Measurements from ENCODE around the gene LGMN. TPM values are rescaled to one million over a fixed set of nuclear protein-coding genes. Genes with fewer than 3 reads are reported as not detected.
A peak's percentile ranks its signal among the peaks of the same experiment; 100 is the strongest.

Gene LGMN
- total RNA-seq, 2 donors from 2014 or later, result 20.8 to 41.8 TPM

DNA sequence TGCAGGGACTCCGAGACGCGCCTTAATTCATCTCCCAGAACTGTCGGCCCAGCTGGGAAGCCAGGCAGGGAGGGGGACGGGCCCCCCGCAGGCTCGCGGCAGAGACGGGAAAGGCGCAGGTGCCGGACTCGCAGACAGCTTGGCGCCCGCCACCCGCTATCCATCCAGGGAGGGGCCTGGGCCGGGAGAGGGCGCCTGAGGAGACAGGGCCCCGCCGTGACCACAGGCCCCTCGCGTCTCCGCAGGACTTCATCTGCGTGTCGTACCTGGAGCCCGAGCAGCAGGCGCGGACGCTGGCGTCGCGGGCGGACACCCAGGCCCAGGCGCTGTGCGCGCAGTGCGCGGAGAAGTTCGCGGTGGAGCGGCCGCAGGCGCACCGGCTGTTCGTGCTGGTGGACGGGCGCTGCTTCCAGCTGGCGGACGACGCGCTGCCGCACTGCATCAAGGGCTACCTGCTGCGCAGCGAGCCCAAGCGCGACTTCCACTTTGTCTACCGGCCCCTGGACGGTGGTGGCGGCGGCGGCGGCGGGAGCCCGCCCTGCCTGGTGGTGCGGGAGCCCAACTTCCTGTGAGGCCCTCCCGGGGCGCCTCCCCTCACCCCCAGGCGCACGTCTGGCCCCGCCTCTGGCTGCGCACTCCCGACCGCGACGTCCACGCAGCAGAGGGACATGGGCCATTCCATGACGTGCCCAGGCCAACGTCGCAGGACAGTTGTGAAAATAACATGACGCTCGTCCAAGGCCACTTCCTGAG, 60.6 kb downstream of the LGMN start:
- H3K9me3 ChIP-seq, result no peaks in the 10 kb centered on the region
- DNase-seq, result peak; percentile 65 to 72 (median 70)
- H3K27me3 ChIP-seq, result no peaks in the 10 kb centered on the region
- intact Hi-C loops (cut with DNase I), result no loop called here
- H3K27ac ChIP-seq, result peak overlapping the region; percentile 45 to 75 (median 64)
- WGBS, 2 donors, result 16 to 27% methylated on average over 14 to 65 of the region's 80 CpGs
- ATAC-seq, result peak; percentile 66
- H3K4me1 ChIP-seq, result peaks cover 52% of the 10 kb centered on the region
- TF ChIP-seq POLR2A (IDR thresholded peaks at IDR 0.05), result peak; percentile 61 to 75 (median 73)
- TF ChIP-seq, protein P1, sequence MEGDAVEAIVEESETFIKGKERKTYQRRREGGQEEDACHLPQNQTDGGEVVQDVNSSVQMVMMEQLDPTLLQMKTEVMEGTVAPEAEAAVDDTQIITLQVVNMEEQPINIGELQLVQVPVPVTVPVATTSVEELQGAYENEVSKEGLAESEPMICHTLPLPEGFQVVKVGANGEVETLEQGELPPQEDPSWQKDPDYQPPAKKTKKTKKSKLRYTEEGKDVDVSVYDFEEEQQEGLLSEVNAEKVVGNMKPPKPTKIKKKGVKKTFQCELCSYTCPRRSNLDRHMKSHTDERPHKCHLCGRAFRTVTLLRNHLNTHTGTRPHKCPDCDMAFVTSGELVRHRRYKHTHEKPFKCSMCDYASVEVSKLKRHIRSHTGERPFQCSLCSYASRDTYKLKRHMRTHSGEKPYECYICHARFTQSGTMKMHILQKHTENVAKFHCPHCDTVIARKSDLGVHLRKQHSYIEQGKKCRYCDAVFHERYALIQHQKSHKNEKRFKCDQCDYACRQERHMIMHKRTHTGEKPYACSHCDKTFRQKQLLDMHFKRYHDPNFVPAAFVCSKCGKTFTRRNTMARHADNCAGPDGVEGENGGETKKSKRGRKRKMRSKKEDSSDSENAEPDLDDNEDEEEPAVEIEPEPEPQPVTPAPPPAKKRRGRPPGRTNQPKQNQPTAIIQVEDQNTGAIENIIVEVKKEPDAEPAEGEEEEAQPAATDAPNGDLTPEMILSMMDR (IDR thresholded peaks at IDR 0.05), result peak in 1 of 7 experiments; percentile 5
- peak overlapping the region; percentile 4 to 12 for H3K4me3 ChIP-seq
- no peaks in the 10 kb centered on the region for H3K36me3 ChIP-seq (replicated peaks in 1 of 2; ENCODE audit: insufficient read depth in 1 of 2, low read depth in 2 of 2)

DNA sequence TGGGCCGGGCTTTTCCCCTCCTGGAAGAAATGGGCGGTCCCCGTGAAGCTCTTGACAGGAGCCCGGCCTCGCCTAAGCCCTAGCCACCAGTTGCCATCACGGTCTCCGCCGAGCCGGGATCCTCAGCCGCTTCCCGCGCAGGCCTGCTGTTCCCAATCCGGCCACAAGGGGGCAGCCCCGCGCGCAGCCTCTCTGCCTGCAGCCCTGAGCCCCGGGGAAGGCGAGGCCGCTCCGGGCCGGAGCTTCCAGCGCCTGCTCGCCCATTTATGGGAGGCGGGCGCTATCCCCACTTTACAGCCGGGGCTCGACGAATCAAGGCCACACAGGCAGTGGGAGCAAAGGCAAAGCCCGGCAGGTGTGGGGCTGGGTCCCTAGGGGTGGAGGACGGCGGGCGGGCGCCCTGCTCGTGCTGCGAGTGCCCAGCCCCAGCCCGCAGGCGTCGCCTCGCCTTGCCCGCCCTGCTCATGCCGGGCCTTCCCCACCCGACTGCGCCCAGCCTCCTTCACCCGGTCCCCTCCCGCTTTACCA, 61.5 kb downstream of the LGMN start:
- intact Hi-C loops (cut with DNase I), result no loop called here

DNA sequence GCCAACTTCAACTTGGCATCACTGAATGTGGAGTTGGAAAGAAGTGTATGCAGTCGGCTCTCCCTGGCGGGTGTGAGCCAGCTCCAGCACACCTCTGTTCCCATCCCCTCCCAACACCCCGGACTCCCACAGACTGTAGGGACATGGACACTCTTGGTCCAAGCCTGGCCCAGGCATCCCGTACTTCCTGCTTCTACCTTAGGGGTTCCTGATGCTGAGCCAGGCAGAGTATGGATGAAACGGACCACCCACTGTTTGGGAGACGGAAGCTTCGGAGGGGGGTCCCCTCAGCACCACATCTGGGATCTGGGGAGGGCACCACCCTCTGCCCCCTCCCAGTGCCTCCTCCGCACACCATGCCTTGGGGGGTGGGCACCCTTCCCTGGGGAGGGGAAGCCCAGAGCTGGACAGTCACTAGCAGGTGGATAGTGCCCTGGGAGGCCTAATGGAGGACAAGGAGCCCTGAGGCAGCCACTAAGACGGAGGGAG, 62.0 kb downstream of the LGMN start:
- TF ChIP-seq POLR2A (IDR thresholded peaks at IDR 0.05), result no peak
- TF ChIP-seq, protein P1 (IDR thresholded peaks at IDR 0.05), result no peak
- H3K4me3 ChIP-seq, result no peak overlapping the region

More for the DNA sequence above, 61.5 kb downstream of the LGMN start:
- H3K4me1 ChIP-seq, result peaks cover 44% of the 10 kb centered on the region
- TF ChIP-seq, protein P1 (IDR thresholded peaks at IDR 0.05), result peak; percentile 87 to 99 (median 96)
- TF ChIP-seq POLR2A (IDR thresholded peaks at IDR 0.05), result no peak
- H3K9me3 ChIP-seq, result no peaks in the 10 kb centered on the region
- 0 to 16% methylated on average over 6 to 37 of the region's 45 CpGs for WGBS, 2 donors
- no peaks in the 10 kb centered on the region for H3K36me3 ChIP-seq (replicated peaks in 1 of 2; ENCODE audit: insufficient read depth in 1 of 2, low read depth in 2 of 2)
- no peaks in the 10 kb centered on the region for H3K27me3 ChIP-seq
- DNase-seq (peak; percentile 75 to 85 (median 78)), ATAC-seq (peak; percentile 82)
- peak overlapping the region; percentile 4 to 12 for H3K4me3 ChIP-seq
- H3K27ac ChIP-seq, result peak overlapping the region in 3 of 4 donors; percentile 53 to 75 (median 74)

DNA sequence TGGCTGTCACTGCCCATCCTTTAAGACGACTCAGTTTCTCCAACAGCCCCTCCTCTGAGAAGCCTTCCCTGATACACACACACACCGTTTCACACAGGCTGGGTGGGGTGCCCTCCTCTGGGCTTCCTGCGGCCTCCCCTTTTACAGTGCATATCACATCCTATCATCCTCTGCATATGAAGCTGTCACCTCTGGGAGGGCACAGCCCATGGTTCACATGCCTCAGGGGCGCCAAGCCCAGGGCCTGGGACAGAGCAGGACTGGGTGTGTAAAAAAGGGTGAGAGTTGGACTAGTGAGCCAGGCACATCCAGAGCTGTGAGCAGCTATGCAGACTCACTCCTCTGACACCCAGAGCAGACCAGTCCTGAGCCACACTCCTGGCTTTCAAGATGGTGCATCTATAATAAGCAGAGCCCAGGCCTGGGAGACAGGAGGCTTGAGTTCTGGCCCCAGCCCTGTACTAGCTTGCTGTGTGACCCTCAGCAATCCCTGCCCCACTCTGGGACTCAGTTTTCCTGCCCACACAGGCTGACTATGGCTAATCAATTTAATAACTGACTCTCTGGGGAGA, 62.6 kb downstream of the LGMN start:
- intact Hi-C loops (cut with DNase I), result no loop called here
- Histone ChIP-seq H3K4me1 (peaks cover 43% of the 10 kb centered on the region), H3K9me3 (no peaks in the 10 kb centered on the region), H3K4me3 (no peak overlapping the region), H3K36me3 (replicated peaks in 1 of 2; ENCODE audit: insufficient read depth in 1 of 2, low read depth in 2 of 2) (no peaks in the 10 kb centered on the region), H3K27me3 (no peaks in the 10 kb centered on the region), H3K27ac (no peak overlapping the region)
- ATAC-seq, result no peak
- DNase-seq, result no peak
- TF ChIP-seq POLR2A (IDR thresholded peaks at IDR 0.05), result no peak
- TF ChIP-seq, protein P1 (IDR thresholded peaks at IDR 0.05), result no peak
- 90% methylated on average over 4 of the region's 4 CpGs for WGBS, 2 donors

More for the DNA sequence above, 62.0 kb downstream of the LGMN start:
- Histone ChIP-seq H3K27me3 (no peaks in the 10 kb centered on the region), H3K4me1 (peaks cover 43% of the 10 kb centered on the region), H3K9me3 (no peaks in the 10 kb centered on the region), H3K36me3 (replicated peaks in 1 of 2; ENCODE audit: insufficient read depth in 1 of 2, low read depth in 2 of 2) (no peaks in the 10 kb centered on the region), H3K27ac (no peak overlapping the region)
- 39 to 62% methylated on average over 3 to 9 of the region's 9 CpGs for WGBS, 2 donors
- intact Hi-C loops (cut with DNase I), result no loop called here
- ATAC-seq (no peak), DNase-seq (no peak)
